HepG2 (cell line): ENCODE data around the gene GAL3ST2. TPM values are rescaled to one million over a fixed set of nuclear protein-coding genes. Genes with fewer than 3 reads are reported as not detected.

Source experiments
- CAMTA2 ChIP-seq: sonication (generic); formaldehyde crosslinking; IDR thresholded peaks from 2 replicates; pipeline ENCODE4 v1.4.0; 2020; ENCODE audit warnings: mild to moderate bottlenecking, missing genetic modification reagents, borderline replicate concordance
- CEBPG ChIP-seq: IDR thresholded peaks from 2 replicates; pipeline ENCODE4 v1.6.1; 2016
- ETV6 ChIP-seq: sonication (generic); formaldehyde crosslinking; conservative IDR thresholded peaks from 2 replicates; pipeline ENCODE4 v1.4.0; 2020; ENCODE audit warnings: missing genetic modification reagents
- GLI4 ChIP-seq: sonication (generic); formaldehyde crosslinking; IDR thresholded peaks from 2 replicates; pipeline ENCODE4 v1.5.1; 2020; ENCODE audit warnings: missing genetic modification reagents, mild to moderate bottlenecking, moderate library complexity, borderline replicate concordance
- HCFC1 ChIP-seq: fragments of 150-350 bp; IDR thresholded peaks from 2 replicates; pipeline ENCODE4 v1.6.1; 2014; ENCODE audit warnings: low read depth, low read length
- MNT ChIP-seq: fragments of 450-650 bp; IDR thresholded peaks from 2 replicates; pipeline ENCODE4 v1.6.1; 2016
- MYNN ChIP-seq: sonication (generic); formaldehyde crosslinking; IDR thresholded peaks from 2 replicates; pipeline ENCODE4 v1.4.0; 2020; ENCODE audit warnings: mild to moderate bottlenecking, low read depth, missing genetic modification reagents
- PHF8 ChIP-seq: sonication (generic); formaldehyde crosslinking; IDR thresholded peaks from 2 replicates; pipeline ENCODE4 v1.5.0; 2020; ENCODE audit warnings: missing genetic modification reagents
- POLR2A ChIP-seq, 2 experiments: IDR thresholded peaks; 2 replicates each; pipeline ENCODE4 v1.6.1; 2011; ENCODE audit warnings: low read depth in 2 of 2, low read length in 2 of 2, mild to moderate bottlenecking in 1 of 2, moderate library complexity in 1 of 2; ENCODE audit not compliant: insufficient read depth in 1 of 2
- RXRA ChIP-seq: sonication (generic); formaldehyde crosslinking; IDR thresholded peaks from 2 replicates; pipeline ENCODE4 v1.5.1; 2020; ENCODE audit warnings: missing genetic modification reagents
- ZBTB3 ChIP-seq: sonication (generic); formaldehyde crosslinking; IDR thresholded peaks from 2 replicates; pipeline ENCODE4 v1.4.0; 2020; ENCODE audit warnings: low read depth, mild to moderate bottlenecking, moderate library complexity, missing genetic modification reagents, borderline replicate concordance
- ZMAT3 ChIP-seq: sonication (generic); formaldehyde crosslinking; conservative IDR thresholded peaks from 2 replicates; pipeline ENCODE4 v1.7.0; 2021; ENCODE audit warnings: missing genetic modification reagents
- ZMYM3 ChIP-seq: sonication (generic); formaldehyde crosslinking; IDR thresholded peaks from 2 replicates; pipeline ENCODE4 v1.5.1; 2020; ENCODE audit warnings: mild to moderate bottlenecking, missing genetic modification reagents
- ZNF256 ChIP-seq: sonication (generic); formaldehyde crosslinking; conservative IDR thresholded peaks from 2 replicates; pipeline ENCODE4 v1.4.0; 2020; ENCODE audit warnings: missing genetic modification reagents
- ZNF282 ChIP-seq: fragments of 450-650 bp; IDR thresholded peaks from 2 replicates; pipeline ENCODE4 v1.6.1; 2018; ENCODE audit not compliant: partially characterized antibody
- ZNF326 ChIP-seq: sonication (generic); formaldehyde crosslinking; IDR thresholded peaks from 2 replicates; pipeline ENCODE4 v1.4.0; 2020; ENCODE audit warnings: missing genetic modification reagents, borderline replicate concordance
- ZNF446 ChIP-seq: sonication (generic); formaldehyde crosslinking; IDR thresholded peaks from 2 replicates; pipeline ENCODE4 v1.5.0; 2020; ENCODE audit warnings: mild to moderate bottlenecking, missing genetic modification reagents
- ZNF460 ChIP-seq: sonication (generic); formaldehyde crosslinking; IDR thresholded peaks from 2 replicates; pipeline ENCODE4 v1.5.1; 2020; ENCODE audit warnings: missing genetic modification reagents, mild to moderate bottlenecking, borderline replicate concordance
- ZNF629 ChIP-seq: sonication (generic); formaldehyde crosslinking; conservative IDR thresholded peaks from 2 replicates; pipeline ENCODE4 v1.5.0; 2020; ENCODE audit warnings: missing genetic modification reagents
- polyA plus RNA-seq, 8 experiments: library from polyadenylated mRNA; depleted of rRNA in 3 of 8; stranded (reverse) in 7 of 8; unstranded in 1 of 8; fragments of >200 nt; fragmentation: Illumina TruSeq in 4 of 8; extraction: Trizol in 4 of 8; gene quantifications; 2 replicates each; pipeline versions ENCODE4 v1.2.1 to v1.2.3, GENCODE V29; 2011 to 2016; ENCODE audit warnings: low read depth in 4 of 8, missing spikeins in 1 of 8, mixed read lengths in 1 of 8; ENCODE audit not compliant: insufficient read depth in 1 of 8
- total RNA-seq, 5 experiments: library from RNA; depleted of rRNA; stranded (reverse); fragments of >200 nt; fragmentation: Illumina TruSeq; extraction: Trizol; gene quantifications; 2 replicates each; pipeline ENCODE4 v1.2.3, GENCODE V29; 2016; ENCODE audit warnings: low read depth in 1 of 5
- TF ChIP-seq, protein P1 (sequence below): sonication (generic); formaldehyde crosslinking; IDR thresholded peaks from 2 replicates; pipeline ENCODE4 v1.5.0; 2020; ENCODE audit warnings: missing genetic modification reagents
- TF ChIP-seq, protein P2 (sequence below): sonication (generic); formaldehyde crosslinking; conservative IDR thresholded peaks from 2 replicates; pipeline ENCODE4 v1.4.0; 2020; ENCODE audit warnings: missing genetic modification reagents
- TF ChIP-seq, protein P3 (sequence below): sonication (generic); formaldehyde crosslinking; IDR thresholded peaks from 2 replicates; pipeline ENCODE4 v1.4.0; 2020; ENCODE audit warnings: missing genetic modification reagents

GAL3ST2 gene
- total and polyA plus RNA-seq, 2 of the 13 experiments (the other 11 are each of a cell fraction or from before 2014, with no cell fraction given), result 0.17 to 0.20 TPM

- TF ChIP-seq CEBPG (CRISPR knock-in tag) (no peak), ZNF629 (CRISPR knock-in tag) (0 out of 2 replicates have a peak, but pooled peaks have one; percentile 13), ETV6 (CRISPR knock-in tag) (peak; percentile 68; the same call in 1 of the 2 replicates), ZMAT3 (CRISPR knock-in tag) (peak; percentile 76), RXRA (CRISPR knock-in tag) (no peak), HCFC1 (peak; percentile 18; the same call in 1 of the 2 replicates), ZNF326 (CRISPR knock-in tag) (no peak), CAMTA2 (CRISPR knock-in tag) (peak; percentile 18; the same call in 1 of the 2 replicates), ZNF460 (CRISPR knock-in tag) (no peak), PHF8 (CRISPR knock-in tag) (peak; percentile 41), MNT (no peak), ZNF282 (no peak), ZBTB3 (no peak; the same call in 1 of the 2 replicates), GLI4 (no peak), MYNN (CRISPR knock-in tag) (no peak), ZNF256 (0 out of 2 replicates have a peak, but pooled peaks have one; percentile 26), ZNF446 (CRISPR knock-in tag) (peak; percentile 75; the same call in 1 of the 2 replicates), POLR2A (IDR thresholded peaks at IDR 0.05; ENCODE audit: insufficient read depth in 1 of 2, low read depth in 2 of 2, low read length in 2 of 2) (peak in 1 of 2 experiments; percentile 75; a peak in 1 of 4 replicates), ZMYM3 (no peak)
- TF ChIP-seq, protein P1, sequence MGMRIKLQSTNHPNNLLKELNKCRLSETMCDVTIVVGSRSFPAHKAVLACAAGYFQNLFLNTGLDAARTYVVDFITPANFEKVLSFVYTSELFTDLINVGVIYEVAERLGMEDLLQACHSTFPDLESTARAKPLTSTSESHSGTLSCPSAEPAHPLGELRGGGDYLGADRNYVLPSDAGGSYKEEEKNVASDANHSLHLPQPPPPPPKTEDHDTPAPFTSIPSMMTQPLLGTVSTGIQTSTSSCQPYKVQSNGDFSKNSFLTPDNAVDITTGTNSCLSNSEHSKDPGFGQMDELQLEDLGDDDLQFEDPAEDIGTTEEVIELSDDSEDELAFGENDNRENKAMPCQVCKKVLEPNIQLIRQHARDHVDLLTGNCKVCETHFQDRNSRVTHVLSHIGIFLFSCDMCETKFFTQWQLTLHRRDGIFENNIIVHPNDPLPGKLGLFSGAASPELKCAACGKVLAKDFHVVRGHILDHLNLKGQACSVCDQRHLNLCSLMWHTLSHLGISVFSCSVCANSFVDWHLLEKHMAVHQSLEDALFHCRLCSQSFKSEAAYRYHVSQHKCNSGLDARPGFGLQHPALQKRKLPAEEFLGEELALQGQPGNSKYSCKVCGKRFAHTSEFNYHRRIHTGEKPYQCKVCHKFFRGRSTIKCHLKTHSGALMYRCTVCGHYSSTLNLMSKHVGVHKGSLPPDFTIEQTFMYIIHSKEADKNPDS (CRISPR knock-in tag), result no peak
- TF ChIP-seq, protein P2, sequence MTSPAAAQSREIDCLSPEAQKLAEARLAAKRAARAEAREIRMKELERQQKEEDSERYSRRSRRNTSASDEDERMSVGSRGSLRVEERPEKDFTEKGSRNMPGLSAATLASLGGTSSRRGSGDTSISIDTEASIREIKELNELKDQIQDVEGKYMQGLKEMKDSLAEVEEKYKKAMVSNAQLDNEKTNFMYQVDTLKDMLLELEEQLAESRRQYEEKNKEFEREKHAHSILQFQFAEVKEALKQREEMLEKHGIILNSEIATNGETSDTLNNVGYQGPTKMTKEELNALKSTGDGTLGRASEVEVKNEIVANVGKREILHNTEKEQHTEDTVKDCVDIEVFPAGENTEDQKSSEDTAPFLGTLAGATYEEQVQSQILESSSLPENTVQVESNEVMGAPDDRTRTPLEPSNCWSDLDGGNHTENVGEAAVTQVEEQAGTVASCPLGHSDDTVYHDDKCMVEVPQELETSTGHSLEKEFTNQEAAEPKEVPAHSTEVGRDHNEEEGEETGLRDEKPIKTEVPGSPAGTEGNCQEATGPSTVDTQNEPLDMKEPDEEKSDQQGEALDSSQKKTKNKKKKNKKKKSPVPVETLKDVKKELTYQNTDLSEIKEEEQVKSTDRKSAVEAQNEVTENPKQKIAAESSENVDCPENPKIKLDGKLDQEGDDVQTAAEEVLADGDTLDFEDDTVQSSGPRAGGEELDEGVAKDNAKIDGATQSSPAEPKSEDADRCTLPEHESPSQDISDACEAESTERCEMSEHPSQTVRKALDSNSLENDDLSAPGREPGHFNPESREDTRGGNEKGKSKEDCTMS (CRISPR knock-in tag), result no peak
- TF ChIP-seq, protein P3, sequence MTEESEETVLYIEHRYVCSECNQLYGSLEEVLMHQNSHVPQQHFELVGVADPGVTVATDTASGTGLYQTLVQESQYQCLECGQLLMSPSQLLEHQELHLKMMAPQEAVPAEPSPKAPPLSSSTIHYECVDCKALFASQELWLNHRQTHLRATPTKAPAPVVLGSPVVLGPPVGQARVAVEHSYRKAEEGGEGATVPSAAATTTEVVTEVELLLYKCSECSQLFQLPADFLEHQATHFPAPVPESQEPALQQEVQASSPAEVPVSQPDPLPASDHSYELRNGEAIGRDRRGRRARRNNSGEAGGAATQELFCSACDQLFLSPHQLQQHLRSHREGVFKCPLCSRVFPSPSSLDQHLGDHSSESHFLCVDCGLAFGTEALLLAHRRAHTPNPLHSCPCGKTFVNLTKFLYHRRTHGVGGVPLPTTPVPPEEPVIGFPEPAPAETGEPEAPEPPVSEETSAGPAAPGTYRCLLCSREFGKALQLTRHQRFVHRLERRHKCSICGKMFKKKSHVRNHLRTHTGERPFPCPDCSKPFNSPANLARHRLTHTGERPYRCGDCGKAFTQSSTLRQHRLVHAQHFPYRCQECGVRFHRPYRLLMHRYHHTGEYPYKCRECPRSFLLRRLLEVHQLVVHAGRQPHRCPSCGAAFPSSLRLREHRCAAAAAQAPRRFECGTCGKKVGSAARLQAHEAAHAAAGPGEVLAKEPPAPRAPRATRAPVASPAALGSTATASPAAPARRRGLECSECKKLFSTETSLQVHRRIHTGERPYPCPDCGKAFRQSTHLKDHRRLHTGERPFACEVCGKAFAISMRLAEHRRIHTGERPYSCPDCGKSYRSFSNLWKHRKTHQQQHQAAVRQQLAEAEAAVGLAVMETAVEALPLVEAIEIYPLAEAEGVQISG (CRISPR knock-in tag), result no peak; the same call in none of the 2 replicates
Observed at GRCh38 chr2:241734467-241735208, 42.0 kb upstream of the GAL3ST2 start, which contains the start of gene D2HGDH (continued).
